HG03159 (cell line): Measurements from ENCODE around the gene MAP4K3.

Source experiments
- ATAC-seq: cut with Tn5 transposase; IDR thresholded peaks from one replicate; pipeline ENCODE4 v1.9.1; 2021; ENCODE audit warnings: mild to moderate bottlenecking, moderate library complexity; ENCODE audit not compliant: unreplicated experiment

Gene MAP4K3

GRCh38 chr2:39203382-39203781 is 233.7 kb downstream of the MAP4K3 start:
- no peak for ATAC-seq

GRCh38 chr2:39202639-39203369 is 234.3 kb downstream of the MAP4K3 start:
- ATAC-seq, result no peak
